Measurements from ENCODE around the gene SMIM12.

The SMIM12 gene, protein sequence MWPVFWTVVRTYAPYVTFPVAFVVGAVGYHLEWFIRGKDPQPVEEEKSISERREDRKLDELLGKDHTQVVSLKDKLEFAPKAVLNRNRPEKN

DNA sequence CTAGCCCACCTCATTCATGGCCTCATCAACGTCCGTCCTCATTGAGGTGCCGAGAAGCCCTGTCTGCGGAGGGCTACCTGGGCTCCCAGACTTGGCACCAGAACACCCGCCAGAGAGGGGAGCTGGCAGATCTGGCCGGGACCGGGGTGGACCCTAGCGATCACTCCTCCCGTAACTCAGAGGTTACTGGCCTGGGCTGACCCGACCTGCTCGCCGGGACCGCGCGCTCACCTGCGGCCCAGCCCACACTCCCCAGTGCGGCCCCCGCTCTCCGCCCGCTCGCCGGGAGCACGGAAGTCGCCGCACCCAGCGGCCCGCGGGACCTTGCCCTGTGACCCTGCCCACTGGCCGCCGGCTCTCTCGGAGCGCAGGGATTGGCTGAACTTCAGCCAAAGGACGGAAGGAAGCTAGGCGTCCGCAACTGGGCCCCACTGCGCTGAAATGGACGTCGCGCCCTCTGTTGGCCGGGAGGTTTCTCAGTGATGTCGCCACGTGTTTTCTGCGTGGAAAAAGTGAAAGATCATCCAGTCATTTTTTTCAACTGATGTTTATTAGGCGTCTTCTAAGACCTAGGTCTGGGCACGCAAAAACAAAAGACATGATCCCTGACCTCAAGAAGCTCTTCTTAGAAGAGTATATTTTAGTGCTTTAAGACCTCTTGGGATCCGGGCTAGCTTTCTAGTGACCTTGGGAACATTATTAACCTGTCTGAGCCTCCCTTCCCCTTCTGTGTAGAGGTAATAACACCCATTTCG lies at the start of gene SMIM12:
Gene SMIM12 (minus strand): TSS at position 304 of the 755 bp plus-strand sequence. CDS start 3,772 bp downstream, outside the sequence.
- TF ChIP-seq, protein P1, sequence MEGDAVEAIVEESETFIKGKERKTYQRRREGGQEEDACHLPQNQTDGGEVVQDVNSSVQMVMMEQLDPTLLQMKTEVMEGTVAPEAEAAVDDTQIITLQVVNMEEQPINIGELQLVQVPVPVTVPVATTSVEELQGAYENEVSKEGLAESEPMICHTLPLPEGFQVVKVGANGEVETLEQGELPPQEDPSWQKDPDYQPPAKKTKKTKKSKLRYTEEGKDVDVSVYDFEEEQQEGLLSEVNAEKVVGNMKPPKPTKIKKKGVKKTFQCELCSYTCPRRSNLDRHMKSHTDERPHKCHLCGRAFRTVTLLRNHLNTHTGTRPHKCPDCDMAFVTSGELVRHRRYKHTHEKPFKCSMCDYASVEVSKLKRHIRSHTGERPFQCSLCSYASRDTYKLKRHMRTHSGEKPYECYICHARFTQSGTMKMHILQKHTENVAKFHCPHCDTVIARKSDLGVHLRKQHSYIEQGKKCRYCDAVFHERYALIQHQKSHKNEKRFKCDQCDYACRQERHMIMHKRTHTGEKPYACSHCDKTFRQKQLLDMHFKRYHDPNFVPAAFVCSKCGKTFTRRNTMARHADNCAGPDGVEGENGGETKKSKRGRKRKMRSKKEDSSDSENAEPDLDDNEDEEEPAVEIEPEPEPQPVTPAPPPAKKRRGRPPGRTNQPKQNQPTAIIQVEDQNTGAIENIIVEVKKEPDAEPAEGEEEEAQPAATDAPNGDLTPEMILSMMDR (IDR thresholded peaks at IDR 0.05; ENCODE audit: extremely low read depth, missing control alignments), result peak; percentile 86
- peak; percentile 97 for DNase-seq (ENCODE audit: low spot score)

DNA sequence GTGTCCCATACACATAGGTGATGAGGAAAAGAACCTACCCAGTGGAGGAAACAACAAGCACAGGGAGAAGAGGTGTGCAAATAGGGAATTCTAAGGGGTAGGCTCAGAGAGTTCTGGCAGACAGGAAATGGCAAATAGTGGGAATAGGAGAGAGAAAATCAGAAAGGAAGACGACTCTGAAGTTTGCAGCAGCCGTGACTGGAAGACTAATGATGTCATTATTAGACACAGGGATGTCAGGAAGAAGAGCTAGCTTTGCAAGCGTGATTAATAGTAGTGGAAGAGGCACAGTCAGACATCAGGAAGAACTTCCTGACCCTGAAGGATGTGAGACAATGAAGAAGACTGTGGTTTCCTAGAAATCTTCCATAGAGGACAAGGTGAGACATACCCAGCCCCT lies 48.8 kb upstream of the SMIM12 start:
- DNase-seq (ENCODE audit: low spot score), result no peak
- TF ChIP-seq, protein P1 (IDR thresholded peaks at IDR 0.05; ENCODE audit: extremely low read depth, missing control alignments), result no peak

DNA sequence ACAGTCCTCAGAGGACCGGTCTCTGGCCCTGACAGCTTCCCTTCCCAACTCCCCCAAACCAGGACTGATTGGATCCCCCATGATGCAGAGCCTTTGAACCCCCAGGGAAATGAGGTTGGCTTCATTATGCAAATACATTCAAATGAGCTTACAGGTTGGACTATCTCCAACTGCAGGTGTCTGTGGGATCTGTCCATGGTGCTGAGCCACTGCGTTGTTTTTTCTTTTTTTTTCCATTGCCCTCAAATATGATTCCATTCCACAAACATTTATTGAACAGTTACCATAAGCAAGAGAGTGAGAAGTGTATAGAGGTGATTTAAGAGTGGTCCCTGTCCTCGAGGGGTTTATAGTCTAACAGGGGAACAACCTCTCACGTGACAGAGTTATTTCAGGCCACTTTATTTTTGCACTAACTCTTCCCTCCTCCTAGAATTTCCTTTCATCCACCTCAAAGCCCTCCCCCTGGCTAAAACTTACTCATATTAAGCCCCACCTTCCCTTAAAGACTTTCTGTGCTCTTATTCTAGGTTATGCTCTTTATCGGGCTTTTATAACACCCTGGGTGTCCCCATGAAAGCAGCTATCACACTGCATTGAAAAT lies 48.0 kb upstream of the SMIM12 start:
- DNase-seq (ENCODE audit: low spot score), result no peak
- TF ChIP-seq, protein P1 (IDR thresholded peaks at IDR 0.05; ENCODE audit: extremely low read depth, missing control alignments), result no peak

DNA sequence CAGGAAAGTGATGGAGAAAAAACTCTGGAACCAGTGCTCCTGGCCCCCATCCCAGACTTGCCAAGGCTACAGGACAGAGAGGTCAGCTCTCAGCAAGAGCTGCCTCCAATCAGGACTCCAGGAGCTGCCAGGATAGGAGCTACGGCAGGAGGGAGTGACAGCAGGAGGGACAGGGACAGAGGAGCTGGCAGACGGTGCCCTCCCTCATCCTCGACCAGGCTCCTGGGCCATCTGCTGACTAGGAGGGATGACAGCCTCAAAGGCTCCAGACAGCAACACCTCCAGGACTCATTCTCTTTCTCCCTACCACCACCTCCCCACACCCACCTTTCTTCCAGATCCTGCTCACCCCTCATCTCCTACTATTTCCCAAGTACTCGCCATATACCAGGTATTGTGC lies 47.2 kb upstream of the SMIM12 start:
- TF ChIP-seq, protein P1 (IDR thresholded peaks at IDR 0.05; ENCODE audit: extremely low read depth, missing control alignments), result no peak
- DNase-seq (ENCODE audit: low spot score), result no peak

DNA sequence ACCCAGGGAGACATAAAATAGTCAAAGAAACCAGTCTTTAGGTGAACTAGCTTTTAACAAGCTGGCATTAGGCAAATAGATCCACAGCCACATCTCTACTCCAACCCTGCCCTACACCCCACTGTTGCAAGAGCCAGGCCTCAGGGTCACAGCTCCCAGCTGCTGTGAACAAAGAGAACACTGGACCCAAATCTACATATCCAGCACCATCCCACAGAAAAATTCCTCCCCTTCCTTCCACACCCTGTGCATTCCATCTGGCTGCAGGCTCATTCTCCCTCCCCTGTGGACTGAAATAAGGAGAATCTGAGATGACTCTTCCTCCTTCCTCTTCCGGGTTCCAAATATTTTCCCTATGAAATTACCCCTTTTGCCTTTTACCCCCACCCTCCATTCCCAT lies 46.7 kb upstream of the SMIM12 start:
- TF ChIP-seq, protein P1 (IDR thresholded peaks at IDR 0.05; ENCODE audit: extremely low read depth, missing control alignments), result no peak
- DNase-seq (ENCODE audit: low spot score), result no peak

DNA sequence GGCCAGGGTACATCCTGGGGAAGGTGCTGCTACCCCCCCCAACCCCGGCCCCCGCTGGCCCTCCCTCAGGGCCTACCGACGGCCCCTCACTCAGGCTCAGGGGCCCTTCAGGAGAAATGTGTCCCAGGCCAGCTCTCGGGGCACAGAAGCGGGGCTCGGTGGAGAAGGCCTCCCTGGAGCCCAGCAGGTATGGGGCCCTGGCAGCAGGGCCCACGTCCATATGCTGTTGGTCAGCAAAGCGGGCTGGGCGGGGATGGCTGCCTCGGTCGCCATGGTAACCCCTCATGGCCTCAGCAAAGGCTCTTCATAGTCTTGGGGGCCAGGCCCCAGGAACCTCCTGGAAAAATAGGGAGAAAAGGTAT lies 45.5 kb upstream of the SMIM12 start:
- no peak for DNase-seq (ENCODE audit: low spot score)
- TF ChIP-seq, protein P1 (IDR thresholded peaks at IDR 0.05; ENCODE audit: extremely low read depth, missing control alignments), result no peak

All from GM20000 (cell line).